ENCODE data around the gene TEPSIN. TPM values are rescaled to one million over a fixed set of nuclear protein-coding genes. Genes with fewer than 3 reads are reported as not detected.

TEPSIN gene
- total and polyA plus RNA-seq, 2 of the 13 experiments (the other 11 are each of a cell fraction or from before 2014, with no cell fraction given): 16.1 to 18.8 TPM

DNA sequence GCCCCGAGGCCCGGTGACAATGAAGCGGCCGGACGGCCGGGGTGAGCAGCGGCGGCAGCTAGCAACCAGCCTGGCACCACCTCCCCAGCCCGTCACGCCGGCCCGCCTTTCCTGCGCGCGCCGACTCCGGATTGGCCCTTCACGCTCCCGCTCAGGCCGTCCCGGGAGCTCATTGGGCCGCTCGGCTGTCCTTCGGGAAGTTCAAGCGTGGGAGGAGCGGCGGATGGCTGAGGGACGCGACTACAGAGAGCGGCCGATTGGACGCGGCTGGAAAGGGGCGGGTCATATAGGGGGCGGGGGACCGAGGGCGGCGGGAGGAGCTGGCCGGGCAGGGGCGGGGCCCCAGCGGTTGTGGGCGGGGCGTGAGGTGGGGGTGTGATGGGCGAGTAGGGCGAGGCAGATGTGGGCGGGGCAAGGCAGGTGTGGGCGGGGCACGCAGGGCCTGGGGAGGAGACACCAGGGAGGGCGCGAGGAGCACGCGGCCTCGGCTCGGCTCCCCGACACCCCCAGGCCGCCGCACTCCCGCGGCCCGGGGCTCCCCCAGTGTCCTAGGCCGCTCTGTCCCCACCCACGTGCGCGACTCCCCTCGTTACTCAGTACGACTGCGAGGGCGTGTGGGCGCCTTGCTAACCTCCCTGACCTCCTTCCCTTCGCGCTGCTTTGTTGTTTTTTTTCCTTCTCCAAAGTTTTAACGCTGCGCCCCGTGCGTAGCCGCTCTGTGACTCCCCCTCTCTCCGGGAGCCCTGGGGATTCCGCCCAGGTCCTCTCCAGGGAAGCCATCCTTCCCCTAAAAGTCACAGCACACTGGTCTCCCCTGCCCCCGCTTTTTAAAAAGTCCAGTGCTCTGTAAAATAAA lies 15.7 kb downstream of the TEPSIN start, which contains the start of gene CEP131 (continued):
- TF ChIP-seq RCOR2 (CRISPR knock-in tag; IDR thresholded peaks at IDR 0.05) (no peak), KAT7 (CRISPR knock-in tag; IDR thresholded peaks at IDR 0.05; ENCODE audit: borderline replicate concordance) (no peak; the same call in 1 of the 2 replicates), ZSCAN12 (CRISPR knock-in tag; IDR thresholded peaks at IDR 0.05) (no peak), EED (CRISPR knock-in tag; IDR thresholded peaks at IDR 0.05) (no peak), ESRRA (CRISPR knock-in tag; IDR thresholded peaks at IDR 0.05; ENCODE audit: low read depth) (peak; percentile 33; the same call in 1 of the 2 replicates), SMC3 (IDR thresholded peaks at IDR 0.05; ENCODE audit: low read length) (no peak), KDM2A (CRISPR knock-in tag; IDR thresholded peaks at IDR 0.05; ENCODE audit: borderline replicate concordance, low read depth) (peak; percentile 75), AKNA (CRISPR knock-in tag; IDR thresholded peaks at IDR 0.05; ENCODE audit: borderline replicate concordance) (no peak), SRSF4 (IDR thresholded peaks at IDR 0.05; ENCODE audit: low read depth, low read length, poor library complexity, severe bottlenecking) (no peak), ZNF598 (CRISPR knock-in tag; IDR thresholded peaks at IDR 0.05; ENCODE audit: borderline replicate concordance) (no peak), ZNF891 (CRISPR knock-in tag; IDR thresholded peaks at IDR 0.05) (no peak; the same call in none of the 2 replicates), BORCS8-MEF2B (CRISPR knock-in tag; IDR thresholded peaks at IDR 0.05) (peak; percentile 85; the same call in 1 of the 2 replicates), POLR2AphosphoS5 (IDR thresholded peaks at IDR 0.05; ENCODE audit: low read depth, low read length) (peak; percentile 62), ZNF777 (CRISPR knock-in tag; IDR thresholded peaks at IDR 0.05) (0 out of 2 replicates have a peak, but pooled peaks have one; percentile 25), ZFP1 (CRISPR knock-in tag; IDR thresholded peaks at IDR 0.05) (no peak), ZNF589 (CRISPR knock-in tag; conservative IDR thresholded peaks at IDR 0.05) (0 out of 2 replicates have a peak, but pooled peaks have one; percentile 17)
- TF ChIP-seq, protein P1, sequence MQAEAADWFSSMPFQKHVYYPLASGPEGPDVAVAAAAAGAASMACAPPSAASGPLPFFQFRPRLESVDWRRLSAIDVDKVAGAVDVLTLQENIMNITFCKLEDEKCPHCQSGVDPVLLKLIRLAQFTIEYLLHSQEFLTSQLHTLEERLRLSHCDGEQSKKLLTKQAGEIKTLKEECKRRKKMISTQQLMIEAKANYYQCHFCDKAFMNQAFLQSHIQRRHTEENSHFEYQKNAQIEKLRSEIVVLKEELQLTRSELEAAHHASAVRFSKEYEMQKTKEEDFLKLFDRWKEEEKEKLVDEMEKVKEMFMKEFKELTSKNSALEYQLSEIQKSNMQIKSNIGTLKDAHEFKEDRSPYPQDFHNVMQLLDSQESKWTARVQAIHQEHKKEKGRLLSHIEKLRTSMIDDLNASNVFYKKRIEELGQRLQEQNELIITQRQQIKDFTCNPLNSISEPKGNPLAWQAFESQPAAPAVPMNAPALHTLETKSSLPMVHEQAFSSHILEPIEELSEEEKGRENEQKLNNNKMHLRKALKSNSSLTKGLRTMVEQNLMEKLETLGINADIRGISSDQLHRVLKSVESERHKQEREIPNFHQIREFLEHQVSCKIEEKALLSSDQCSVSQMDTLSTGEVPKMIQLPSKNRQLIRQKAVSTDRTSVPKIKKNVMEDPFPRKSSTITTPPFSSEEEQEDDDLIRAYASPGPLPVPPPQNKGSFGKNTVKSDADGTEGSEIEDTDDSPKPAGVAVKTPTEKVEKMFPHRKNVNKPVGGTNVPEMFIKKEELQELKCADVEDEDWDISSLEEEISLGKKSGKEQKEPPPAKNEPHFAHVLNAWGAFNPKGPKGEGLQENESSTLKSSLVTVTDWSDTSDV (CRISPR knock-in tag; IDR thresholded peaks at IDR 0.05): 0 out of 2 replicates have a peak, but pooled peaks have one; percentile 14
- TF ChIP-seq, protein P2, sequence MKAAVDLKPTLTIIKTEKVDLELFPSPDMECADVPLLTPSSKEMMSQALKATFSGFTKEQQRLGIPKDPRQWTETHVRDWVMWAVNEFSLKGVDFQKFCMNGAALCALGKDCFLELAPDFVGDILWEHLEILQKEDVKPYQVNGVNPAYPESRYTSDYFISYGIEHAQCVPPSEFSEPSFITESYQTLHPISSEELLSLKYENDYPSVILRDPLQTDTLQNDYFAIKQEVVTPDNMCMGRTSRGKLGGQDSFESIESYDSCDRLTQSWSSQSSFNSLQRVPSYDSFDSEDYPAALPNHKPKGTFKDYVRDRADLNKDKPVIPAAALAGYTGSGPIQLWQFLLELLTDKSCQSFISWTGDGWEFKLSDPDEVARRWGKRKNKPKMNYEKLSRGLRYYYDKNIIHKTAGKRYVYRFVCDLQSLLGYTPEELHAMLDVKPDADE (CRISPR knock-in tag; IDR thresholded peaks at IDR 0.05): peak; percentile 81; the same call in 1 of the 2 replicates
- TF ChIP-seq, protein P3, sequence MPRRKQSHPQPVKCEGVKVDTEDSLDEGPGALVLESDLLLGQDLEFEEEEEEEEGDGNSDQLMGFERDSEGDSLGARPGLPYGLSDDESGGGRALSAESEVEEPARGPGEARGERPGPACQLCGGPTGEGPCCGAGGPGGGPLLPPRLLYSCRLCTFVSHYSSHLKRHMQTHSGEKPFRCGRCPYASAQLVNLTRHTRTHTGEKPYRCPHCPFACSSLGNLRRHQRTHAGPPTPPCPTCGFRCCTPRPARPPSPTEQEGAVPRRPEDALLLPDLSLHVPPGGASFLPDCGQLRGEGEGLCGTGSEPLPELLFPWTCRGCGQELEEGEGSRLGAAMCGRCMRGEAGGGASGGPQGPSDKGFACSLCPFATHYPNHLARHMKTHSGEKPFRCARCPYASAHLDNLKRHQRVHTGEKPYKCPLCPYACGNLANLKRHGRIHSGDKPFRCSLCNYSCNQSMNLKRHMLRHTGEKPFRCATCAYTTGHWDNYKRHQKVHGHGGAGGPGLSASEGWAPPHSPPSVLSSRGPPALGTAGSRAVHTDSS (CRISPR knock-in tag; conservative IDR thresholded peaks at IDR 0.05): no peak
